GM18861 (cell line): ENCODE results near the gene CD34.
A peak's percentile ranks its signal among the peaks of the same experiment; 100 is the strongest.

Experiments
- ATAC-seq: cut with Tn5 transposase; IDR thresholded peaks from one replicate; pipeline ENCODE4 v1.9.1; 2021; ENCODE audit not compliant: unreplicated experiment

CD34 gene

DNA sequence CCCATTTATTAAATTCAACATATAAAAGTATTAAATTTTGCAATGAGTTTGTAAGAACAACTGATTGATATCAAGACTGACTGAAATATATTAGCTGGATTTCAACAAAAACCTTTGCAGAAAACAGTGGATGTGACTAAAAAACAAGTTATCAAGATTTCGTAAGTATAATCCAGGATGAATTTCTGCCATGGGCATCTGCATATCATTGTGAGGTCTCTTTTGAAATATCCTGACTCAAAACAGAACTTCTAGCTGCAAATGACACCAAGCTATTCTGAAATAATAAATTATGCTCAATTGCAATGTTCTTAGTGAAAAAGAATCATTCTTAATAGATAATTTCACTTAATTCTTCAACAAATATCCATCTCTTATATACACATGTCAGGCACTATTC lies 52.6 kb downstream of the CD34 start:
- no peak for ATAC-seq

GRCh38 chr1:207857447-207857846 lies 53.5 kb downstream of the CD34 start:
- ATAC-seq, result no peak

DNA sequence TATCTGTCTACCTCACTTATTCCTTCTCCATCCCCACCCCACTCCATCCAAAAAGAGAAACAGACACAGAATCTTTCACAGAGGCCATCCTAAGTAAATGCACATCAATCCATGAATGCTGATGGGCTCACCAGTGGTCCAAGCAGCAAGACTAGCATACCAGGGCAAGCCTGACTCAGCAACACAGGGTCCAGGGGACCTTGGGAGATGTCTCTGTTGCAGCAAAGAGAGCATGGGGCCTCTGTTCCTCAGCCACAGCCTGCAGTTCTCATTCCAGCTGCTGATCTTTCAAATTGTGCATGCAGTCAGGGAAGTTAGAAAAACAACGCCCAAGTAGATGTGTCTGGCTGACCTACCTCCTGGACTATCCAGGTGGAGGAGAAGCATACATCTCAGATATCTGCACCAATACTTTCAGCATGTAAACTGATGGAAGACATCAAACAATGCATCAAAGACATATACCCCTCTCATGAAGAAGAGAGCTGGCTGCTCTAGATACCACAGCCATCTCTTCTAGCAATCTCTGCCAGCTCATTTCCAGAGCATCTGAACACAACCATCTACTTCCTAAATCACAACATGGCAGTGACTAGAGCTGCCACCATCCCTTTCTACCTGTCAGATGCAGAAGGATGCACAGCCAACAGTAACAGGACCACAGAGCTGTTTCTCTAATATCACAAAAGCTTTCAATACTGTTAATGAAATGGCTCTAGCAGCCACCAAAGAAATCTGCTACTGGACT lies 54.5 kb downstream of the CD34 start:
- no peak for ATAC-seq

DNA sequence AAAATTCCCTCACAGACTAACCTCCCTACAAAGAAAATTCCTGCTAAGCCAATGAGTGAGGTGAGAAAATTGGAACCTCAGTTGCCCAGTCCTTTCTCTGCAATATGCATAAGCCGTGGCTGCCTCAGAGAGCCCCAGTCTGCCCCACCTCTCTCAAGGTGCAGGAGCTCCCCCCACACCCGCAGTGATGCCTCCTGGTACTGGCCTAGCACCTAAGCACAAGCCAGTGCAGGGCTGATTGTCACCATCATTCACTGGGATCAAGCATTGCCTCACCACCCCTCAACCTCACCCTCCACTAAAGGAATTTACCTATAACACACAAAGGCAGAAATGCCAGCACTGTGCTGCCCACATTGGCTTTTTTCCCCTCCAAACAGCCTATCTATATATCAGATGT lies 56.9 kb downstream of the CD34 start:
- no peak for ATAC-seq

DNA sequence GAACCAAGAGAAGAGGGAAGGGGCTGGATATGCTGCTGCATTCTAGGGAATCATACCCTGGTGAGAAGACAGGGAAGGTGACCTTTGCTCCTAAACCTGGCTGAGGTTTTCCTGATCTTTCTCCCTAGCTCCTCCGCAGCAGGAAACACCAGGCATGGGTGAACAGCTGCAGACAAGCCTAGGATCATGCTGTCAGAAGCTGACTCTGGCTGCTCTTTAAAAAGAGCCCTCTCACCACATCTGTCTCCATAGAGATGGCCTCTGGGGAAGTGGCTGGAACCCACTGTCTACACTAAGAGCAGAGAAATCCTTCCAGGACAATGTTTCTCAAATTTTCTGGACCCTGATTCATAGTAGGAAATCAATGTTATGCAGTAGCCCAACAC lies 57.6 kb downstream of the CD34 start:
- no peak for ATAC-seq

GRCh38 chr1:207852576-207853371 lies 58.2 kb downstream of the CD34 start:
- no peak for ATAC-seq

DNA sequence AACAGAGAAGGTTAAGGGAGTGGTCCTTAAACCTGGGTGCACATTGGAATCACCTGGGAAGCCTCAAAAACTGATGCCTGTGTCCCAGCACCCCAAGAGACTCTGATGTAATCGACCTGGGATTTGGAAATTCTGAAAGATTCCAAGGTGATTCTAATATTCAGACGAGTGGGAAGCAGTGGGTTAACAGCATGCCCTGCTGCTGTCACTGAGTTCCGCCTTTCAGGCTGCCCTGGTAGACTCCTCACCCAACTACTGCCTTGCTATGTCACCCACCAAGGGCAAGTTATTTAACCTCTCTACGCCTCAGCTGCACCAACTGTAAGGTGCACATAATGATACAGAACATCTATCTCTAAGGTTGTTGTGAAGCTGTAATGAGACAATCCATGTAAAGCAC lies 59.2 kb downstream of the CD34 start:
- ATAC-seq, result no peak

- no peak for ATAC-seq
These were observed 60.1 kb downstream of the CD34 start for GRCh38 chr1:207850621-207851407.

DNA sequence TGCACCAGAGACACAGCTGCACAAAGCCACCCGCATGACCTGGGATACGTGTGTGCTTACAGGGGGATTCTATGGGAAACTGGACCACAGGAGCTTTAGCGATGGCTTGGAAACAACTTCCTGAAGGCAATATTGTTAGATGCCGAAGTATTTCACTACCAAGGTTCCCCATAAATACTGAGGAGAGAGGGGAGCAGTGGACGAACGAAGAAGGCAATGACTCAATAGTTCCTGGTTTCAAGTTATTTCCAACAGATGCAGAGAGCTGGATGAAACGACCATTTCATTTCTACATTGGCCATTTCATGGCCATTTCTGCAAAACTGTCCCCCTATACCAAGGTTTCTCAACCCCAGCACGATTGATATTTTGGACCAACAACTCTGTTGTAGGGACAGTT lies 61.3 kb downstream of the CD34 start:
- ATAC-seq, result no peak

- no peak for ATAC-seq
These were observed 61.9 kb downstream of the CD34 start for GRCh38 chr1:207849016-207849415.

DNA sequence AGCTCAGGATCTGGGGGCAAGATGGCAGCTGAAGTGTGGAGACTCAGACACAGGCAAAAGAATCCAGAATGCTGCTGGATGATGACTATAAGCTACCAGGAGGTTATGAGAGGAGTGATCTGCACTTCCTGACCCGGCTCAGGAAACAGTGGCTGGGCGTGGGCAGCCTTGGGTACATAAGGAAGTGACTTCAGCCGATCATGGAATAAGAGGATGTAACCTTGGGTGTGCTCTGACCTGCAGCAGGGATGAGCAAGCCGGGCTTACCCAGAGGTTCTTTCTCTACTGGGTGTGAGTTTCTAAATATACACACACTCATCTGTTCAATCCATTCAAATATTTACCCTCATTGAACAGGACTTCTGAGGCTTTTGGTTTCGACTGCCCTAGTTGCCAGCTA lies 62.7 kb downstream of the CD34 start:
- peak; percentile 44 for ATAC-seq

GRCh38 chr1:207847116-207847515 lies 63.8 kb downstream of the CD34 start:
- no peak for ATAC-seq

GRCh38 chr1:207845109-207845508 lies 65.8 kb downstream of the CD34 start:
- ATAC-seq, result no peak

GRCh38 chr1:207844371-207844770 lies 66.6 kb downstream of the CD34 start:
- no peak for ATAC-seq

DNA sequence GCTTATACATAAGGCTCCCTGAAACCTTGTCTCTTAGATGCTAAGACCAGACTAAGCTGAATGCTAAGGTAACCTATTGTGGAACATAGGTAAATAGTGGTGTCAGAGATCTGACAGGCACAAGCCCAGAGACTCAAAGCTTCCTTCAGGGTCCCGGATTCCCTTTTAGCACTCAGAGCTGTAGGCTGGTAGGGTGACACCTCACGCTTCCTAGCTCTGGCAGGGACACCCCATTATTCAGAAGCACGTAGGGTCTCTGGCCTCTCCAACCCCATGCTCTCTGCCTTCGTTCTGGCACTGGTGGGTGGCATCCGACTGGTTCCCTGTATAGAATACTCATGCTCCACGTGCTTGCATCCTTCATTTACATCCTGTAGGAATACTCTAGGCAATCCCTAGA lies 68.4 kb downstream of the CD34 start:
- no peak for ATAC-seq

GRCh38 chr1:207841901-207842300 lies 69.0 kb downstream of the CD34 start:
- no peak for ATAC-seq

DNA sequence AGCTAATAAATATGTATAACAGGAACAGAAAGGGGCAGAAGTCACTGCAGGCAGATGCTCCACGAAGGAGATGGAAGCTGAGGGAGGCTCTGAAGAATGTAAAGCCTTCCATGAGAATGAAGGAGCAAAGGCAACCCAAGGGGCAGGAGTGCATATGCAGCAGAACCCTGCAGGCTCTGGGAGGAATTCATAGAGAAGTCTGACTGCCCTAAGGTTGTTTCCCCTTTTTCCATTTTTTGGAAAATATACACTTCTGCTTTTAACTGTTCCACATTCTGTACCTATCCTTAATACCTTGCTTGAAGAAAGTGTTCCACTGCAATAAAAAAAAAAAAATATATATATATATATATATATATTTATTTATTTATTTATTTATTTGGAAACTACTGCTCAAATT lies 69.6 kb downstream of the CD34 start:
- no peak for ATAC-seq

DNA sequence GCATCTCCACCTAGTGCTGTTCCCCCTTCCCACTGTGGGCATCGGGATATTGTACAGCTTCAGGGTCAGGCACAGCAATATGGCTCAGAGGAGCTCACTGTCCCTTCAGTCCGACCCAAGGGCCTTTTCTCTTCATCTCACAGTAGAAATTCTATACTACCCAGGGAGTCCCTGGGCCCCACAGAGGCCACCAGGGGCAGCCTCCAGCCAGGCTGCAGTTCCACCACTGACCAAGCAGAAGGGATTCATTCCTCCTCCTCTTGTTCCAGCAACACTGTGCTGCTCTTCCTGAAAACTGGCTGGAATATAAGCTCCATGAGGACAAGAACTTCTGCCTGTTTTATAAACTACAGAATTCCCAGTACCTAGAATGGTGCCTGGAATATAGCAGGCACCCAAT lies 70.5 kb downstream of the CD34 start:
- no peak for ATAC-seq

DNA sequence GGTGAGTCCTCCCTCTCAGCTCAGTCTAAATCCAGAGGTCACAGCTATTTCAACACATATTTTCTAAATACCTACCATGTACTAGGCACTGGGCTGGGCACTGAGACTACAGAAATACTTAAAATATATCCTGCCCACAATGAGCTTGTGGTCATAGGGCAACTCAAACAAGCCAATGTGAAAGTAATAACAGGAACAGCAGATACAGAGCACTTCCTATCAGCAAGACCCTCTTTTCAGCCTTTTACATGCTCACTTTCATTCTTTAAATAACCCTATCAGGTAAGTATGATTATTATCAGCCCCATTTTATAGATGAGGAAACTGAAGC lies 71.9 kb downstream of the CD34 start:
- ATAC-seq, result no peak

DNA sequence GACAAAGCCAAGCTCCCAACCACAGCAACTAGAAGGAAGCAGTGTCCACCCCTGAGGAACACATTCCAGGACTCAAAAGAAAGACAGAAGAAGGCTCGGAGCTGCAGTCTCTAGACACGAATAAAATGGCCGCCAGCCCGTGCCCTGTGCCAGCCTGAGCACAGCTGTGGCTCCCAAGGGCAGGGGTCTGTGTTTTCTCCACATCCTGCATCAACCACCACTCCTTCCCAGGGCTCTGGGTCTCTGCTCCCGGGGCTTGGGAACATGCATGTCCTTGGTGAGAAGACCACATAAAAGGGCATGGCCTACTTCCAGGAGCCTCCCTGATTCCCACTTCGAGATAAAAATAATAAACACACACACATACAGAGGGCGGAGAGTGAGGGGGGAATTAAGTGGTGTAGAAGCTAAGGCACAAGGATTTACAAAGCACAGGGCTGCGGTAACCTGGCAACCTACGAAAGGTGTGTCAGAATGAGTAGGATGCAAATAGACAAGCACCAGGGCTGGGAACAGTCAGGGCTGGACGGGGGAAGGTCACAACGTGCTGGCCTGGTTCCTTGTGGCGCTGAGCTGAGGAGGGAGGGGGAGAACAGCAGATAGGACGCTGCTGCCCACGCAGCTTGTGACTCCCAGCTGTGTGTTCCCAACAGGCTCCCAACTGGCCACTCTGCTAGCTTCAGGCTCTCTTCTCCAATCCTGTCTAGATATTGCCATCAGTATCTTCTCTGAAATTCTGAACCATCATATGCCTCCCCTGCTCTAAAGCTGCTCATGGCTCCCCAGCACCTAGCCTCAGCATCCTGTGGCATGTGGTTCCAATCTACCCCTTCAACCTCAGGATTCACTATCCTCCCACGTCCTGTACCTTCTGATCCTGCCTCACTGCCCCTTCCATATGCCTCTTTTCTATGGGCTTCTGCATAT lies 72.5 kb downstream of the CD34 start:
- ATAC-seq, result no peak

DNA sequence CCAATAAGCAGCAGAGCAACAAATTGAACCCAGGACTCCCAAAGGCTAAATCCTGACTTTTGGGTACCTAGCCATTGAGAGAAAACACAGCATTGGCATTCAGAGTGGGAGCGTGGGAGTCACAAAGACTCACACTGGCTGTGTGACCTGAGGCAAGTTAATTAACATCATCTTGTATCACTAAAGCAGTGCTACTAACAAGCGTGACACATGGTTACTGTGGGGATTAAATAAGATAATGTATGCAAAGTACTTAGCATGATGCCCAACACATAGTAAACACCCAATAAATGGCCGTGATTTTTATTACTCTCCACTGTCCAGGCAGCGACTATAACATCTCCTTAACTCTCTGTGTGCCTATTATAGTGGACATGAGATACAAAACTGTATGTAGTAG lies 73.3 kb downstream of the CD34 start:
- no peak for ATAC-seq
